HG03565 (cell line): ENCODE results near the gene NKX1-1.
"Not testable (repeated sequence)": the region's sequence is repeated elsewhere in the genome, so short reads cannot be mapped to it uniquely, and the experiment has no call there.

Experiments
- ATAC-seq: cut with Tn5 transposase; IDR thresholded peaks from one replicate; pipeline ENCODE4 v1.9.1; 2021; ENCODE audit warnings: mild to moderate bottlenecking, moderate library complexity; ENCODE audit not compliant: unreplicated experiment

The NKX1-1 gene

GRCh38 chr4:1375051-1375721, 31.1 kb downstream of the NKX1-1 start:
- ATAC-seq = no peak

GRCh38 chr4:1374706-1375045, 31.6 kb downstream of the NKX1-1 start:
- no peak for ATAC-seq

- no peak for ATAC-seq
These were observed 32.1 kb downstream of the NKX1-1 start for GRCh38 chr4:1373892-1374705.

- not testable (repeated sequence) for ATAC-seq
These were observed 33.7 kb downstream of the NKX1-1 start for GRCh38 chr4:1372576-1372975.

- no peak for ATAC-seq
These were observed 34.8 kb downstream of the NKX1-1 start for GRCh38 chr4:1371176-1372165.

- no peak for ATAC-seq
These were observed 35.7 kb downstream of the NKX1-1 start for GRCh38 chr4:1370321-1371124.

GRCh38 chr4:1369479-1370079, 36.7 kb downstream of the NKX1-1 start:
- ATAC-seq = no peak

GRCh38 chr4:1369091-1369450, 37.2 kb downstream of the NKX1-1 start:
- no peak for ATAC-seq

GRCh38 chr4:1368421-1369090, 37.7 kb downstream of the NKX1-1 start:
- ATAC-seq = no peak

GRCh38 chr4:1367936-1368289, 38.3 kb downstream of the NKX1-1 start:
- no peak for ATAC-seq

- no peak for ATAC-seq
These were observed 38.9 kb downstream of the NKX1-1 start for GRCh38 chr4:1367230-1367935.

GRCh38 chr4:1366371-1367229, 39.6 kb downstream of the NKX1-1 start:
- ATAC-seq = no peak

- no peak for ATAC-seq
These were observed 40.7 kb downstream of the NKX1-1 start for GRCh38 chr4:1365271-1366178.

- ATAC-seq = no peak
These were observed 41.5 kb downstream of the NKX1-1 start for GRCh38 chr4:1364748-1365147.

- no peak for ATAC-seq
These were observed 42.0 kb downstream of the NKX1-1 start for GRCh38 chr4:1364217-1364616.

GRCh38 chr4:1363513-1363912, 42.7 kb downstream of the NKX1-1 start:
- ATAC-seq = no peak

- ATAC-seq = no peak
These were observed 43.7 kb downstream of the NKX1-1 start for GRCh38 chr4:1362521-1362920.
